Uterus (tissue), 4 donors: ENCODE results near the gene SLITRK1. TPM values are rescaled to one million over a fixed set of nuclear protein-coding genes. Genes with fewer than 3 reads are reported as not detected.

Source experiments
- DNase-seq, 2 donors: peaks; one replicate each; pipeline ENCODE4 v3.0.0-alpha.2; 2019 to 2020
- H3K27ac ChIP-seq, 2 donors: fragments of 200-600 bp; sonication (generic); 1 replicate in 1 of 2; 2 replicates in 1 of 2; pipeline ENCODE4 v1.5.1; 2016 to 2018
- H3K27me3 ChIP-seq, 2 donors: fragments of 200-600 bp; sonication (generic); one replicate each; pipeline ENCODE4 v1.5.1; 2018 to 2019; ENCODE audit warnings: control low read depth in 1 of 2
- H3K36me3 ChIP-seq, 2 donors: fragments of 200-600 bp; sonication (generic); one replicate each; pipeline ENCODE4 v1.5.1; 2019; ENCODE audit warnings: control low read depth in 1 of 2
- H3K4me1 ChIP-seq, 2 donors: fragments of 200-600 bp; sonication (generic); one replicate each; pipeline ENCODE4 v1.5.1; 2018 to 2019; ENCODE audit warnings: control low read depth in 1 of 2
- H3K4me3 ChIP-seq, 2 donors: fragments of 200-600 bp; sonication (generic); 1 replicate in 1 of 2; 2 replicates in 1 of 2; pipeline ENCODE4 v1.5.1; 2018 to 2019; ENCODE audit warnings: mild to moderate bottlenecking in 1 of 2
- H3K9me3 ChIP-seq, 2 donors: fragments of 200-600 bp; sonication (generic); one replicate each; pipeline ENCODE4 v1.5.1; 2019; ENCODE audit warnings: control low read depth in 1 of 2
- CTCF ChIP-seq, 4 experiments: fragments of 200-600 bp in 2 of 4; fragments of 450-650 bp in 2 of 4; sonication (generic) in 2 of 4; IDR thresholded peaks; one replicate each; pipeline ENCODE4 v1.5.1; 2016 to 2019; ENCODE audit warnings: antibody characterized with exemption in 4 of 4, mild to moderate bottlenecking in 2 of 4, moderate library complexity in 1 of 4
- POLR2A ChIP-seq, 2 donors: fragments of 450-650 bp; IDR thresholded peaks; one replicate each; pipeline ENCODE4 v1.6.1; 2016; ENCODE audit warnings: antibody characterized with exemption in 2 of 2, mild to moderate bottlenecking in 1 of 2, moderate library complexity in 1 of 2
- intact Hi-C: fragments of 100-400 bp; cut with DNase I; formaldehyde crosslinking; loops from one replicate; pipeline ENCODE4 v1.15.1; 2023; ENCODE audit warnings: low total_unique reads
- total RNA-seq, 4 donors: library from RNA; depleted of rRNA in 3 of 4; stranded (reverse); fragments of >200 nt in 3 of 4; gene quantifications; one replicate each; pipeline versions ENCODE4 v1.1.0 to v1.2.4, GENCODE V29; 2014 to 2023
- donor health status: DM: yes; HTN: yes; CAD: no.

Gene SLITRK1
- total RNA-seq, 4 donors from 2014 or later = 0.07 TPM; not detected in 3

GRCh38 chr13:83906240-83906820 is 24.1 kb upstream of the SLITRK1 start:
- TF ChIP-seq CTCF (IDR thresholded peaks at IDR 0.05) (no peak), POLR2A (IDR thresholded peaks at IDR 0.05) (no peak)

GRCh38 chr13:83905641-83906040 is 23.4 kb upstream of the SLITRK1 start:
- TF ChIP-seq CTCF (IDR thresholded peaks at IDR 0.05) (no peak), POLR2A (IDR thresholded peaks at IDR 0.05) (no peak)
- DNase-seq = no peak
- H3K9me3 ChIP-seq = no peaks in the 10 kb centered on the region
- H3K4me3 ChIP-seq = no peak overlapping the region
- H3K4me1 ChIP-seq = no peaks in the 10 kb centered on the region
- no peaks in the 10 kb centered on the region for H3K27me3 ChIP-seq
- no peak overlapping the region for H3K27ac ChIP-seq
- no peaks in the 10 kb centered on the region for H3K36me3 ChIP-seq
- intact Hi-C loops = no loop called here

More at GRCh38 chr13:83906240-83906820, 24.1 kb upstream of the SLITRK1 start:
- Histone ChIP-seq H3K27me3 (no peaks in the 10 kb centered on the region), H3K4me1 (no peaks in the 10 kb centered on the region), H3K36me3 (no peaks in the 10 kb centered on the region), H3K4me3 (no peak overlapping the region), H3K27ac (no peak overlapping the region), H3K9me3 (no peaks in the 10 kb centered on the region)
- intact Hi-C loops = no loop called here
- no peak for DNase-seq

GRCh38 chr13:83895994-83896580 is 13.8 kb upstream of the SLITRK1 start:
- Histone ChIP-seq H3K36me3 (no peaks in the 10 kb centered on the region), H3K4me3 (no peak overlapping the region), H3K27ac (no peak overlapping the region), H3K4me1 (no peaks in the 10 kb centered on the region), H3K27me3 (no peaks in the 10 kb centered on the region), H3K9me3 (no peaks in the 10 kb centered on the region)
- no peak for DNase-seq
- intact Hi-C loops = no loop called here
- TF ChIP-seq CTCF (IDR thresholded peaks at IDR 0.05) (no peak), POLR2A (IDR thresholded peaks at IDR 0.05) (no peak)

- intact Hi-C loops = no loop called here
- Histone ChIP-seq H3K27me3 (no peaks in the 10 kb centered on the region), H3K4me3 (no peak overlapping the region), H3K27ac (no peak overlapping the region), H3K4me1 (no peaks in the 10 kb centered on the region), H3K9me3 (no peaks in the 10 kb centered on the region), H3K36me3 (no peaks in the 10 kb centered on the region)
- no peak for DNase-seq
- TF ChIP-seq POLR2A (IDR thresholded peaks at IDR 0.05) (no peak), CTCF (IDR thresholded peaks at IDR 0.05) (no peak)
Observed at GRCh38 chr13:83890358-83890757, 8.1 kb upstream of the SLITRK1 start.

- DNase-seq = no peak
- intact Hi-C loops = no loop called here
- Histone ChIP-seq H3K9me3 (no peaks in the 10 kb centered on the region), H3K4me1 (no peaks in the 10 kb centered on the region), H3K27me3 (peaks cover 0 to 27% of the 10 kb centered on the region in 2 donors), H3K4me3 (no peak overlapping the region), H3K27ac (no peak overlapping the region), H3K36me3 (no peaks in the 10 kb centered on the region)
- TF ChIP-seq CTCF (IDR thresholded peaks at IDR 0.05) (no peak), POLR2A (IDR thresholded peaks at IDR 0.05) (no peak)
Observed at GRCh38 chr13:83884141-83884540, 1.9 kb upstream of the SLITRK1 start.
